Measurements from ENCODE around the gene KIF6.

The KIF6 gene

GRCh38 chr6:39339096-39339867 is 385.9 kb downstream of the KIF6 start:
- Histone ChIP-seq H3K9me3 (ENCODE audit: control insufficient read depth, low read length) (no peaks in the 10 kb centered on the region), H3K4me1 (ENCODE audit: control insufficient read depth, insufficient read depth, low read length, poor library complexity, severe bottlenecking) (peaks cover 16% of the 10 kb centered on the region), H3K4me3 (ENCODE audit: extremely low read depth, insufficient read depth, low read length, poor library complexity, severe bottlenecking) (no peak overlapping the region), H3K27ac (ENCODE audit: low read depth, low read length, severe bottlenecking) (peak overlapping the region; percentile 36), H3K36me3 (ENCODE audit: control insufficient read depth, insufficient read depth, low read length) (no peaks in the 10 kb centered on the region)
- WGBS, 2 experiments (ENCODE audit: insufficient coverage in 2 of 2) = 71 to 82% methylated on average over 3 to 6 of the region's 9 CpGs

DNA sequence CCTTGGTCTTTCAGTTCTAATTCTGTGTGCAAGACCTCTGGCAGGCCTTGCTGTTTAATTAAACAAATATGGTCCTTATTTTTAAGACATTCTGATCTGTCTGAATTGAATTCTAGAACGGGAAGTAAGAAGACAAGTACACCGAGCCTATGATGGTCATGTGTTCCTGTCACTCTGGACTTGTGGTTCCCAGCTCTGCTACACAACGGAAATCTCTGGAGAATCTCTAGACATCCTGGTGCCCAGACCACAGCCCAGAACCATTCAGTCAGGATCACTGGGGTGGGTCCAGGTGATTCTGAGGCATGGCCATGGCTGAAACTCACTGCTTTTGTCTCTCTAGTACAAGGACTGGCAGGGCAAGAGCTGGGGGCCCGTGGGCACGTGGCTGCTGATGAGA is 386.8 kb downstream of the KIF6 start:
- H3K27ac ChIP-seq (ENCODE audit: low read depth, low read length, severe bottlenecking) = no peak overlapping the region
- no peaks in the 10 kb centered on the region for H3K9me3 ChIP-seq (ENCODE audit: control insufficient read depth, low read length)
- H3K36me3 ChIP-seq (ENCODE audit: control insufficient read depth, insufficient read depth, low read length) = no peaks in the 10 kb centered on the region
- WGBS, 2 experiments (ENCODE audit: insufficient coverage in 2 of 2) = 94 to 98% methylated on average over 4 to 5 of the region's 5 CpGs
- H3K4me3 ChIP-seq (ENCODE audit: extremely low read depth, insufficient read depth, low read length, poor library complexity, severe bottlenecking) = no peak overlapping the region
- H3K4me1 ChIP-seq (ENCODE audit: control insufficient read depth, insufficient read depth, low read length, poor library complexity, severe bottlenecking) = peaks cover 13% of the 10 kb centered on the region

- no peaks in the 10 kb centered on the region for H3K9me3 ChIP-seq (ENCODE audit: control insufficient read depth, low read length)
- no peak overlapping the region for H3K4me3 ChIP-seq (ENCODE audit: extremely low read depth, insufficient read depth, low read length, poor library complexity, severe bottlenecking)
- peaks cover 12% of the 10 kb centered on the region for H3K4me1 ChIP-seq (ENCODE audit: control insufficient read depth, insufficient read depth, low read length, poor library complexity, severe bottlenecking)
- WGBS, 2 experiments (ENCODE audit: insufficient coverage in 2 of 2) = 70 to 87% methylated on average over 2 to 4 of the region's 5 CpGs
- H3K27ac ChIP-seq (ENCODE audit: low read depth, low read length, severe bottlenecking) = peak overlapping the region; percentile 31
- H3K36me3 ChIP-seq (ENCODE audit: control insufficient read depth, insufficient read depth, low read length) = no peaks in the 10 kb centered on the region
These were observed 389.2 kb downstream of the KIF6 start for GRCh38 chr6:39335780-39336545.

DNA sequence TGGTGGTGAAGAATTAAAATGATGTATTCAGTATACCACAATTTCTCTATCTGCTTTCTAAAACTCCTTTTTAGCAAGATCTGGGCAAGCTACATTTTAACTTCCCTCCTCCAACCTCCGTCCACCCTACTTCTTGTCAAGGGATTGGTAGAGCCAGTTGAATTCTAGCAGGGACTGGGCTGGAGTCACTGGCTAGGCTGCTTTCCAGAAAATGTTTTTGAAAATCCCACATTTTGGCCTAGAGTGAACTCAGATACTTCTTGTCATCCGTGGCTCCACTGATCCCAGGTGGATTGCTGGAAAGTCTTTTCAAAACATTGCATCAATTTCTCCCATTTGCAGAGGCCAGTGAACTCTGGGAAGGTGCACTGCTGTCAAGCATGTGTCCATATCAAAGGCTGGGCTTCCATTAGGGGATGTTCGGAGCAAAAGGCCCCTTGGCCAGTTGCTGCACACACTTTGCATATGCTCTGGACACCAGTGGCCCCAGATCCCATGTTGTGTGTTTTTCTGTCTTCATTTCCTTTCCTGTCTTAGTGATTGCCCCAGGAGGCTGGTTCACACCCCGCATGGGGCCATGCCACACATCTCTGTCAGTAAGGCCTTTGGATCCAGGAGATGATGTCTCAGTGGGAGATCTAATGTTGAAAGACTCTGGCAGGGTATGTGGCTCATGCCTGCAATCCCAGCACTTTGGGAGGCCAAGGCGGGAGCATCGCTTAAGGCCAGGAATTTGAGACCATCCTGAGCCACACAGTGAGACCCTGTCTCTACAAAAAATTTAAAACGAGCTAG is 391.4 kb downstream of the KIF6 start:
- peaks cover 5% of the 10 kb centered on the region for H3K4me1 ChIP-seq (ENCODE audit: control insufficient read depth, insufficient read depth, low read length, poor library complexity, severe bottlenecking)
- 82 to 87% methylated on average over 6 to 7 of the region's 7 CpGs for WGBS, 2 experiments (ENCODE audit: insufficient coverage in 2 of 2)
- no peaks in the 10 kb centered on the region for H3K9me3 ChIP-seq (ENCODE audit: control insufficient read depth, low read length)
- H3K27ac ChIP-seq (ENCODE audit: low read depth, low read length, severe bottlenecking) = no peak overlapping the region
- H3K4me3 ChIP-seq (ENCODE audit: extremely low read depth, insufficient read depth, low read length, poor library complexity, severe bottlenecking) = no peak overlapping the region
- H3K36me3 ChIP-seq (ENCODE audit: control insufficient read depth, insufficient read depth, low read length) = no peaks in the 10 kb centered on the region

- H3K4me3 ChIP-seq (ENCODE audit: extremely low read depth, insufficient read depth, low read length, poor library complexity, severe bottlenecking) = no peak overlapping the region
- H3K9me3 ChIP-seq (ENCODE audit: control insufficient read depth, low read length) = no peaks in the 10 kb centered on the region
- no peaks in the 10 kb centered on the region for H3K4me1 ChIP-seq (ENCODE audit: control insufficient read depth, insufficient read depth, low read length, poor library complexity, severe bottlenecking)
- no peaks in the 10 kb centered on the region for H3K36me3 ChIP-seq (ENCODE audit: control insufficient read depth, insufficient read depth, low read length)
- H3K27ac ChIP-seq (ENCODE audit: low read depth, low read length, severe bottlenecking) = no peak overlapping the region
- WGBS, 2 experiments (ENCODE audit: insufficient coverage in 2 of 2) = 77 to 88% methylated on average over 1 to 2 of the region's 3 CpGs
These were observed 394.7 kb downstream of the KIF6 start for GRCh38 chr6:39330476-39330875.

GRCh38 chr6:39330057-39330456 is 395.2 kb downstream of the KIF6 start:
- Histone ChIP-seq H3K4me3 (ENCODE audit: extremely low read depth, insufficient read depth, low read length, poor library complexity, severe bottlenecking) (no peak overlapping the region), H3K9me3 (ENCODE audit: control insufficient read depth, low read length) (no peaks in the 10 kb centered on the region), H3K4me1 (ENCODE audit: control insufficient read depth, insufficient read depth, low read length, poor library complexity, severe bottlenecking) (no peaks in the 10 kb centered on the region), H3K27ac (ENCODE audit: low read depth, low read length, severe bottlenecking) (no peak overlapping the region), H3K36me3 (ENCODE audit: control insufficient read depth, insufficient read depth, low read length) (no peaks in the 10 kb centered on the region)
- 89 to 97% methylated on average over 2 to 3 of the region's 3 CpGs for WGBS, 2 experiments (ENCODE audit: insufficient coverage in 2 of 2)

DNA sequence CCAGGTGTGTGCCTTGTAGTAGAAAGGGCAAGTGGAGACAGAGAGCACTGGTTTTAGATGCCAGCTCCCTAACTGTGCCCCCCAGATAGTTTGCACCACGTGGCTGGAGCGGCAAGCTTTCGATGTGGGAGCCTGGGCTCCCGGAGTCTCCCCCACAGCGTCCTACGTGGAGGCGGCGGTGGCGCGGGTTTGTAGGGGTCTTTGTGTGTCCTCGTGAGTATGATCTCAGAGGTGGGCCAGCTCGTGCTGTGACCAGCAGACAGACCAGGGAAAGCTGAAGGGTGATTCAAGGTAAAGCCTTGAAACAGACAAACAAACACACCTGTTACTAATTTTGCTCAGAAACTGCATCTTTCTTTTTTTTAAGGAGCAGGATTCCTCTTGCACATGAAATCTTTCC is 397.1 kb downstream of the KIF6 start:
- H3K36me3 ChIP-seq (ENCODE audit: control insufficient read depth, insufficient read depth, low read length) = no peaks in the 10 kb centered on the region
- H3K9me3 ChIP-seq (ENCODE audit: control insufficient read depth, low read length) = no peaks in the 10 kb centered on the region
- no peak overlapping the region for H3K4me3 ChIP-seq (ENCODE audit: extremely low read depth, insufficient read depth, low read length, poor library complexity, severe bottlenecking)
- H3K4me1 ChIP-seq (ENCODE audit: control insufficient read depth, insufficient read depth, low read length, poor library complexity, severe bottlenecking) = no peaks in the 10 kb centered on the region
- no peak overlapping the region for H3K27ac ChIP-seq (ENCODE audit: low read depth, low read length, severe bottlenecking)
- WGBS, 2 experiments (ENCODE audit: insufficient coverage in 2 of 2) = 85 to 97% methylated on average over 10 to 12 of the region's 12 CpGs

GRCh38 chr6:39327507-39327906 is 397.7 kb downstream of the KIF6 start:
- H3K27ac ChIP-seq (ENCODE audit: low read depth, low read length, severe bottlenecking) = no peak overlapping the region
- no peaks in the 10 kb centered on the region for H3K9me3 ChIP-seq (ENCODE audit: control insufficient read depth, low read length)
- H3K36me3 ChIP-seq (ENCODE audit: control insufficient read depth, insufficient read depth, low read length) = no peaks in the 10 kb centered on the region
- H3K4me3 ChIP-seq (ENCODE audit: extremely low read depth, insufficient read depth, low read length, poor library complexity, severe bottlenecking) = no peak overlapping the region
- WGBS, 2 experiments (ENCODE audit: insufficient coverage in 2 of 2) = 92 to 97% methylated on average over 3 of the region's 5 CpGs
- H3K4me1 ChIP-seq (ENCODE audit: control insufficient read depth, insufficient read depth, low read length, poor library complexity, severe bottlenecking) = no peaks in the 10 kb centered on the region

DNA sequence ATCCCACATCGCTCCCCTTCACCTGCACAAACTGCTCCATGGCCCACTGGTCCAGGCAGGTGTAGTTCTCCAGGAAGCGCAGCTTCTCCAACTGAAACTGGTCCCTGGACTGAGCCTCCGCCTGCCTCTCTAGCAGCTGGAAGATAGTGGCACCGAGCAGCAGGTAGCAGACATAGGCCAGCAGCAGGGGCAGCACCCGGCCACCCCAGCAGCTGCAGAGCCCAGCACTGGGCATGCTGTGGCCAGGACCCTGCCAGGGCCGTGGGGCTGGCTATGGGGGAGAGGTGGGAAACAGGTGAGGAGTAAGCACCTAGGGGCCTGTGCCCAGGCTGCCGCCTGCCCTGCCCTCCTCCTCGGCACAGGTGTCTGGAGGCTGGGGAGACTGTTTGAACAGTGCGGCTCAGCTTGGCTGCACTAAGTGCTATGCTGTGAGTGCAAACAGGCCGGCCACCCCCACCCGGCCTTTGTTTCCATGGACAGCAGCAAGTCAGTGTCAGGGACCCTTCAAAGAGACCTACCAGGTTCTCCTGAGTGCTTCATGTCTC is 402.8 kb downstream of the KIF6 start, which contains the start of gene KCNK16:
Gene KCNK16 (minus strand): TSS at position 397 of the 545 bp plus-strand sequence. CDS start 162 bp downstream, at position 235.
- no peak within 1 kb of the TSS for H3K4me3 ChIP-seq (ENCODE audit: extremely low read depth, insufficient read depth, low read length, poor library complexity, severe bottlenecking)
- H3K4me1 ChIP-seq (ENCODE audit: control insufficient read depth, insufficient read depth, low read length, poor library complexity, severe bottlenecking) = no peaks in the 10 kb centered on the region
- 87 to 90% methylated on average over 9 to 11 of the region's 11 CpGs for WGBS, 2 experiments (ENCODE audit: insufficient coverage in 2 of 2)
- H3K36me3 ChIP-seq (ENCODE audit: control insufficient read depth, insufficient read depth, low read length) = no peaks in the 10 kb centered on the region
- H3K9me3 ChIP-seq (ENCODE audit: control insufficient read depth, low read length) = no peaks in the 10 kb centered on the region
- H3K27ac ChIP-seq (ENCODE audit: low read depth, low read length, severe bottlenecking) = no peak within 1 kb of the TSS

DNA sequence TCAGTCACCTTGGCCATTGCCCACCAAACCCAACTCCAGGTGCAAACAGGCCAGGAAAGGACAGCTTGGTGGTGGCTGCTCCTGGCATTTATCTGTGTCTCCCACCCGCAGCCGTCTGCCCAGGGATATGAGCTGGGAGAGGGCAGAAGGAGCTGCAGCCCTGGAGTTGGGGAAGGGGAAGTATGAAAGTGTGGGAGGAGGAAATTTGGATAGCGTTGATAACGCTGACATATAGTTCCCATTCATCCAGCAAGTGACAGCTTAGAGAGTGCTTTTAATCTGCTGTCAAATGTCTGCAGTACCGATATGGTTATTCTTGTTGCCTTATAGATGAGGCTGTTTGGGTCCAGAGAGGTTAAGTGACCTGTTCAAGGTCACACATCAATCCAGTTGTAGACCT is 403.4 kb downstream of the KIF6 start:
- no peaks in the 10 kb centered on the region for H3K36me3 ChIP-seq (ENCODE audit: control insufficient read depth, insufficient read depth, low read length)
- H3K4me1 ChIP-seq (ENCODE audit: control insufficient read depth, insufficient read depth, low read length, poor library complexity, severe bottlenecking) = no peaks in the 10 kb centered on the region
- H3K27ac ChIP-seq (ENCODE audit: low read depth, low read length, severe bottlenecking) = no peak overlapping the region
- H3K9me3 ChIP-seq (ENCODE audit: control insufficient read depth, low read length) = no peaks in the 10 kb centered on the region
- WGBS, 2 experiments (ENCODE audit: insufficient coverage in 2 of 2) = 81 to 100% methylated on average over 3 to 5 of the region's 5 CpGs
- H3K4me3 ChIP-seq (ENCODE audit: extremely low read depth, insufficient read depth, low read length, poor library complexity, severe bottlenecking) = no peak overlapping the region

All from mesodermal cell (in vitro differentiated cells).